Hematopoietic multipotent progenitor cell treated with erythropoietin and hydrocortisone succinate and interleukin-3 and kit ligand, for 4 days (in vitro differentiated cells): ENCODE data around the gene BTBD19.

Experiments
- DNase-seq: peaks from one replicate; pipeline ENCODE4 v3.0.0-alpha.2; 2015

The BTBD19 gene

GRCh38 chr1:44862829-44863401, 54.6 kb downstream of the BTBD19 start:
- no peak for DNase-seq
